ENCODE measurements around the gene EXOSC3. TPM values are rescaled to one million over a fixed set of nuclear protein-coding genes. Genes with fewer than 3 reads are reported as not detected.

EXOSC3 gene
- total RNA-seq, 1 donor from 2014 or later, result 85.2 TPM

DNA sequence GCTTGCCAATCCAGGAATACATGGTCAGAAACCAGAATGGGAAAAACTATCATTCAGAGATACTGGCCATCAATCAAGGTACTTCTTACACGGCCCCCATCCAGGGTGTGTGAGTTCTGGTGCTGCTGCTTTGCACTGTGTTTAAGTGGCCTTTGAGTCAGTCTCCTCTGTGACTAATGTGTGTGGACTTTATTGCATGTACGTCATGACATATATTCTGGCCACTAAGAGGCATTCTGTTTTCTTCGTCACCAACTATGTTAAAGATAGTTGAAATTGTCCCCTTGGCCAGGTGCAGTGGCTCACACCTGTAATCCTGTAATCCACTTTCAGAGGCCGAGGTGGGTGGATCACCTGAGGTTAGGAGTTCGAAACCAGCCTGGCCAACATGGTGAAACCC, 8.5 kb downstream of the EXOSC3 start:
- H2AFZ ChIP-seq (replicated peaks), result no peak overlapping the region
- TF ChIP-seq EZH2 (IDR thresholded peaks at IDR 0.05) (no peak), EZH2phosphoT487 (IDR thresholded peaks at IDR 0.05) (no peak)
- TF ChIP-seq, protein P1, sequence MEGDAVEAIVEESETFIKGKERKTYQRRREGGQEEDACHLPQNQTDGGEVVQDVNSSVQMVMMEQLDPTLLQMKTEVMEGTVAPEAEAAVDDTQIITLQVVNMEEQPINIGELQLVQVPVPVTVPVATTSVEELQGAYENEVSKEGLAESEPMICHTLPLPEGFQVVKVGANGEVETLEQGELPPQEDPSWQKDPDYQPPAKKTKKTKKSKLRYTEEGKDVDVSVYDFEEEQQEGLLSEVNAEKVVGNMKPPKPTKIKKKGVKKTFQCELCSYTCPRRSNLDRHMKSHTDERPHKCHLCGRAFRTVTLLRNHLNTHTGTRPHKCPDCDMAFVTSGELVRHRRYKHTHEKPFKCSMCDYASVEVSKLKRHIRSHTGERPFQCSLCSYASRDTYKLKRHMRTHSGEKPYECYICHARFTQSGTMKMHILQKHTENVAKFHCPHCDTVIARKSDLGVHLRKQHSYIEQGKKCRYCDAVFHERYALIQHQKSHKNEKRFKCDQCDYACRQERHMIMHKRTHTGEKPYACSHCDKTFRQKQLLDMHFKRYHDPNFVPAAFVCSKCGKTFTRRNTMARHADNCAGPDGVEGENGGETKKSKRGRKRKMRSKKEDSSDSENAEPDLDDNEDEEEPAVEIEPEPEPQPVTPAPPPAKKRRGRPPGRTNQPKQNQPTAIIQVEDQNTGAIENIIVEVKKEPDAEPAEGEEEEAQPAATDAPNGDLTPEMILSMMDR (IDR thresholded peaks at IDR 0.05), result no peak
- Mint-ChIP-seq H3K9me3 (no peaks in the 10 kb centered on the region), H3K27ac (no peak overlapping the region), H3K4me3 (no peak overlapping the region), H3K27me3 (ENCODE audit: insufficient read depth, low read depth) (no peaks in the 10 kb centered on the region), H3K4me1 (no peaks in the 10 kb centered on the region), H3K36me3 (peaks cover 15% of the 10 kb centered on the region)
- H3K27ac ChIP-seq, result no peak overlapping the region
- H3K4me3 ChIP-seq, result no peak overlapping the region
- no peak overlapping the region for H3K4me2 ChIP-seq
- H3K27me3 ChIP-seq, result no peaks in the 10 kb centered on the region
- H3F3A ChIP-seq (ENCODE audit: low read depth), result peaks cover 23% of the 10 kb centered on the region
- no peak overlapping the region for H3K9ac ChIP-seq
- no peaks in the 10 kb centered on the region for H3K4me1 ChIP-seq
- no peaks in the 10 kb centered on the region for H3K79me2 ChIP-seq (ENCODE audit: low read depth)
- H4K20me1 ChIP-seq (ENCODE audit: low read depth), result peaks cover 8% of the 10 kb centered on the region
- no peaks in the 10 kb centered on the region for H3K36me3 ChIP-seq
- no peak for DNase-seq (ENCODE audit: low spot score)
- no peaks in the 10 kb centered on the region for H3K9me3 ChIP-seq (ENCODE audit: low read depth)

DNA sequence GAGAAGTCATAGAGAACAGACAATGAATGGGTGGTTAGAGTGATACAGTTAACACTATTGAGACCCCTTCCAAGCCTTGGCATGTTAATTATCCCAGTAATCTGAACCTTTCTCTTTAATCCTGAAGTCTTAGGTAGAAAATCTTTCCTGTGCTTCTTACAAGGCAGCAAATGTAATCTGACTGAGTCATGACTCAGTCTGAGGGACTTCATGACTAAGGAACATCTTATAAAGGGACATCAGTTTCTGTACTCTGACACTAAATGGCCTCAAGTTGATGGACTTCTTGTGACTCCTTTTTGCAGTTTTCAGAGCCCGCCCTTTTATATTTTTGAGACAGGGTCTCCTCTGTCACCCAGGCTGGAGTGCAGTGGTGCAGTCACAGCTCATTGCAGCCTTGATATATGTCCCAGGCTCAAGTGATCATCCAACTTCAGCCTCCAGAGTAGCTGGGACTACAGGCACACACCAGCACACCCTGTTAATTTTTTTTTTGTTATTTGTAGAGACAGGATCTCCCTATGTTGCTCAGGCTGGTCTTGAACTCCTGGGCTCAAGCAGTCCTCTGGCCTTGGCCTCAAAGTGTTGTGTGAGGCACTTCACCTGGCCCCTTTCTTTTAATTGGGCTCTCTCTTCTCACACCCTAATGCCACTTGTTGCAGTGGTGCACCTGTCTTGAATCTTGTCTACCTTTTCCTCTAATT, 9.5 kb downstream of the EXOSC3 start:
- H3K27me3 ChIP-seq, result no peaks in the 10 kb centered on the region
- H4K20me1 ChIP-seq (ENCODE audit: low read depth), result no peaks in the 10 kb centered on the region
- no peak overlapping the region for H3K27ac ChIP-seq
- H3K27ac Mint-ChIP-seq, result no peak overlapping the region
- H3K36me3 ChIP-seq, result no peaks in the 10 kb centered on the region
- no peak for DNase-seq (ENCODE audit: low spot score)
- no peak overlapping the region for H3K4me2 ChIP-seq
- H2AFZ ChIP-seq (replicated peaks), result no peak overlapping the region
- no peaks in the 10 kb centered on the region for H3K4me1 Mint-ChIP-seq
- H3K79me2 ChIP-seq (ENCODE audit: low read depth), result no peaks in the 10 kb centered on the region
- no peaks in the 10 kb centered on the region for H3K4me1 ChIP-seq
- peaks cover 12% of the 10 kb centered on the region for H3K36me3 Mint-ChIP-seq
- peaks cover 17% of the 10 kb centered on the region for H3F3A ChIP-seq (ENCODE audit: low read depth)
- H3K27me3 Mint-ChIP-seq (ENCODE audit: insufficient read depth, low read depth), result no peaks in the 10 kb centered on the region
- H3K4me3 Mint-ChIP-seq, result no peak overlapping the region
- no peaks in the 10 kb centered on the region for H3K9me3 ChIP-seq (ENCODE audit: low read depth)
- H3K9ac ChIP-seq, result no peak overlapping the region
- no peak overlapping the region for H3K4me3 ChIP-seq
- TF ChIP-seq EZH2phosphoT487 (IDR thresholded peaks at IDR 0.05) (no peak), EZH2 (IDR thresholded peaks at IDR 0.05) (no peak)
- TF ChIP-seq, protein P1 (IDR thresholded peaks at IDR 0.05), result no peak
- no peaks in the 10 kb centered on the region for H3K9me3 Mint-ChIP-seq

DNA sequence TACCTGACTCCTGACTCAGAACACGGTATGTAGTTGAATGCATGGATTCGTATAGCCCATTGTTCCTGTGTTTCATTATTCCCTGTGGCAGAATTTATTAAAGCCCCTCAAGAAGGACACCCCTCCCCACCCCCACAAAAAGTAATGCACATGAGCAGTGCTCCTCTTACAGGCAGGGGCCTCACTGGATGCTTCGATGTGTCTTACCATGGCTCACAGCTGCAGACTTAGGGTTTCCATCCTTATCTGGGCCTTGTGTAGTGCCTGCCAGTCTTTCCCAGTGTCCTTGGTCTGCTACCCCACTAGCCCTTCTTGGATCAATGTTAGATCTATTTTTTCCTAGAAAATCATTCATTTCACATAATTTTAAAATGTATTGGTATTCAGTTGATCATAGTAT, 14.9 kb downstream of the EXOSC3 start:
- H3K27me3 Mint-ChIP-seq (ENCODE audit: insufficient read depth, low read depth), result no peaks in the 10 kb centered on the region
- Histone ChIP-seq H3K27ac (no peak overlapping the region), H3K27me3 (no peaks in the 10 kb centered on the region), H3K4me2 (no peak overlapping the region), H3K9ac (no peak overlapping the region), H2AFZ (replicated peaks) (no peak overlapping the region), H3K79me2 (ENCODE audit: low read depth) (no peaks in the 10 kb centered on the region), H3K9me3 (ENCODE audit: low read depth) (no peaks in the 10 kb centered on the region), H3F3A (ENCODE audit: low read depth) (peaks cover 3% of the 10 kb centered on the region), H3K4me3 (no peak overlapping the region), H3K4me1 (no peaks in the 10 kb centered on the region), H3K36me3 (no peaks in the 10 kb centered on the region), H4K20me1 (ENCODE audit: low read depth) (no peaks in the 10 kb centered on the region)
- H3K36me3 Mint-ChIP-seq, result peaks cover 6% of the 10 kb centered on the region
- H3K27ac Mint-ChIP-seq, result no peak overlapping the region
- TF ChIP-seq EZH2phosphoT487 (IDR thresholded peaks at IDR 0.05) (no peak), EZH2 (IDR thresholded peaks at IDR 0.05) (no peak)
- TF ChIP-seq, protein P1 (IDR thresholded peaks at IDR 0.05), result no peak
- H3K9me3 Mint-ChIP-seq, result no peaks in the 10 kb centered on the region
- no peaks in the 10 kb centered on the region for H3K4me1 Mint-ChIP-seq
- H3K4me3 Mint-ChIP-seq, result no peak overlapping the region
- DNase-seq (ENCODE audit: low spot score), result no peak

All from neural progenitor cell (in vitro differentiated cells).